ENCODE data around the gene STARD4. TPM values are rescaled to one million over a fixed set of nuclear protein-coding genes. Genes with fewer than 3 reads are reported as not detected.

The STARD4 gene
- total and polyA plus RNA-seq, 12 donors: 7.2 to 142 (median 24.1) TPM

DNA sequence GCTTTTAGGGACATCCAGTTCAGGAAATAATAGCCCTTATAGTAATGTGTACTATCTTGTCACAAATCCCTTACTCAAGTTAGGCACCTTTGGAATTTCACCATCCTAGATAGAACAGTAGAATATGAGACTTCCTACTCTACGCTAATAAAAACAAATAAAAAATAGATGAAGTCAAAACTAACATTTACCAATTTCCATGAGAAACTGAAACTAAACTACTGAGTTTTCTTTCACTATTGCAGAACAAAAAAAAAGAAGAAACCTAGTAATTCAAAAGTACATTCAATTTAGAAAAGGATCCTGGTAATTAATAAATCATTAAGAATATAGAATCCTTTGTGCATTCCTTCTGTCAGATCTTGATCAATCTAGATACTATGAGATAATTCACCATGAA, 14.0 kb downstream of the STARD4 start:
- no peaks in the 10 kb centered on the region for H3K36me3 ChIP-seq (replicated peaks in 1 of 2)
- H3K27me3 ChIP-seq: no peaks in the 10 kb centered on the region
- intact Hi-C loops (cut with DNase I): no loop called here
- H3K9me3 ChIP-seq (replicated peaks in 1 of 3): no peaks in the 10 kb centered on the region
- WGBS, 4 donors: 63 to 87% (median 69%) methylated on average over 1 of the region's 1 CpG
- H3K4me3 ChIP-seq: no peak overlapping the region
- no peak for TF ChIP-seq POLR2A (IDR thresholded peaks at IDR 0.05)
- TF ChIP-seq, protein P1, sequence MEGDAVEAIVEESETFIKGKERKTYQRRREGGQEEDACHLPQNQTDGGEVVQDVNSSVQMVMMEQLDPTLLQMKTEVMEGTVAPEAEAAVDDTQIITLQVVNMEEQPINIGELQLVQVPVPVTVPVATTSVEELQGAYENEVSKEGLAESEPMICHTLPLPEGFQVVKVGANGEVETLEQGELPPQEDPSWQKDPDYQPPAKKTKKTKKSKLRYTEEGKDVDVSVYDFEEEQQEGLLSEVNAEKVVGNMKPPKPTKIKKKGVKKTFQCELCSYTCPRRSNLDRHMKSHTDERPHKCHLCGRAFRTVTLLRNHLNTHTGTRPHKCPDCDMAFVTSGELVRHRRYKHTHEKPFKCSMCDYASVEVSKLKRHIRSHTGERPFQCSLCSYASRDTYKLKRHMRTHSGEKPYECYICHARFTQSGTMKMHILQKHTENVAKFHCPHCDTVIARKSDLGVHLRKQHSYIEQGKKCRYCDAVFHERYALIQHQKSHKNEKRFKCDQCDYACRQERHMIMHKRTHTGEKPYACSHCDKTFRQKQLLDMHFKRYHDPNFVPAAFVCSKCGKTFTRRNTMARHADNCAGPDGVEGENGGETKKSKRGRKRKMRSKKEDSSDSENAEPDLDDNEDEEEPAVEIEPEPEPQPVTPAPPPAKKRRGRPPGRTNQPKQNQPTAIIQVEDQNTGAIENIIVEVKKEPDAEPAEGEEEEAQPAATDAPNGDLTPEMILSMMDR (IDR thresholded peaks at IDR 0.05): no peak
- H3K4me1 ChIP-seq (replicated peaks in 1 of 2): peaks cover 3 to 5% of the 10 kb centered on the region in 2 donors
- no peak overlapping the region for H3K27ac ChIP-seq
- DNase-seq: no peak

DNA sequence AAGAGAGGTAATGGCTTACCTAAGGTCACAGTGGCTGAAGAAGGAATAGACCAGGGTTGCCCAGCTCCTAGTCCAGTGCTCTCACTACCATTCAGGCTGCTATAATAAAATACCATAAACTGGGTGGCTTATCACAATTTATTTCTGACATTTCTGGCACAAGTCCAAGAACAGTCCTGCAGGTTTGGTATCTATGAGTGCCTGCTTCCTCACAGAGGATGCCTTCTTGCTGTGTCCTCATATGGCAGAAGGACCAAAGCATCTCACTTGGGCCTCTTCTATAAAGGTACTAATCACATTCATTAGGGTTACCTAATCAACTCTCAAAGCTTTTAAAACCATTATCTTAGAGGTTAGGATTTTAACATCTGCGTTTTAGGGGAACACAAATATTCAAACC, 17.2 kb downstream of the STARD4 start:
- Histone ChIP-seq H3K4me3 (no peak overlapping the region), H3K9me3 (replicated peaks in 1 of 3) (no peaks in the 10 kb centered on the region), H3K27ac (no peak overlapping the region), H3K36me3 (replicated peaks in 1 of 2) (no peaks in the 10 kb centered on the region), H3K27me3 (no peaks in the 10 kb centered on the region), H3K4me1 (replicated peaks in 1 of 2) (peaks cover 0 to 5% of the 10 kb centered on the region in 2 donors)
- DNase-seq: no peak
- intact Hi-C loops (cut with DNase I): no loop called here
- 89 to 100% (median 95%) methylated on average over 1 of the region's 1 CpG for WGBS, 4 donors
- no peak for TF ChIP-seq POLR2A (IDR thresholded peaks at IDR 0.05)
- TF ChIP-seq, protein P1 (IDR thresholded peaks at IDR 0.05): no peak

DNA sequence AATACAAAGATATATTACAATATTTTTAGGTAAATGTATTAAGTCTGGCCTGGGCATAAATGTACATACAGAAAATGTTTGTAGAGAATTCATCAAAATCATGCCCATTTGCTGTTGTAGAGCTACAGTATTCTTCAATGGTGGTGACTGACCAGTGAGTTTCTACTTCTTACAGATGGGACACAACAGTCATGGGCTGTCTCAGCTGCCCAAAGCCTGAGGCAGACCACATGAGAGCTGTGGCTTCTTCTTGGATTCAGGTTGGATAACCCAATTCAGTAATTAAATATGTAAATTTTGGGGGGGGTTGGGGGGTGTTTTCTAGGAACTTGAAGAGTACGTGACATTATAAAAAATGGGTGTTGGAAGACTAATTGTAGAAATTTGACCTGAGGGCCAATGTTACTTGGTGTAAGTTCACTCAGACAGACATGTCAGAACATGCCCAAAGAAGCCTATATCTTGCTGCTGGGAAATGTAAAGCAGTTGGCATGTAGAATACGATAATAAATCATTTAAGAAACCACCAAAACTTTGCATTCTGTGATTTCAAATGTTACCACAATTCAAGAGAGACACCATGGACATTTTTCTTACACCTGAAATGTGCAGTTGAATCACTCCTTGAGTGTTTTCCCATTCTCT, 17.9 kb downstream of the STARD4 start:
- H3K27me3 ChIP-seq: no peaks in the 10 kb centered on the region
- H3K27ac ChIP-seq: no peak overlapping the region
- no peaks in the 10 kb centered on the region for H3K9me3 ChIP-seq (replicated peaks in 1 of 3)
- TF ChIP-seq POLR2A (IDR thresholded peaks at IDR 0.05): no peak
- TF ChIP-seq, protein P1 (IDR thresholded peaks at IDR 0.05): no peak
- intact Hi-C loops (cut with DNase I): no loop called here
- WGBS, 4 donors: 95 to 99% (median 98%) methylated on average over 2 of the region's 2 CpGs
- peaks cover 0 to 5% of the 10 kb centered on the region in 2 donors for H3K4me1 ChIP-seq (replicated peaks in 1 of 2)
- DNase-seq: no peak
- no peak overlapping the region for H3K4me3 ChIP-seq
- no peaks in the 10 kb centered on the region for H3K36me3 ChIP-seq (replicated peaks in 1 of 2)

DNA sequence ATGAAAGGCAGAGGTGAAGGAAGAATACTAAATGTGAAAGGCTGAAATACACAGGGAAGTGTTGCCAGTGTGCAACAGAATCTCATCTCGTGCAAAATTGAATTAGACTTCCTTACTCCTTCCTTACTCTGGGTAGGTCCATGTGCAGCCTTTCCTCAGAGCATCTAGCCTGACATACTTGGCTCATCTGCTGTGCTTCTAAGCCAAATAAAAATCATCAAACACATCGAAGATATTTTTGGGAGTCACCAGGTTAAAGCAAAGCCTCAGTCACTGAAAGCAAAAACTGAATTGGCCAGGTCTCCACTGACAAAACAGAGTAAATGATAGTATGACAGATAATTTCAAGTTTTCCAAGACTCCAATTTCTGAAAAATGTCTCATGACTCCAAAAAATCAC, 19.3 kb downstream of the STARD4 start:
- Histone ChIP-seq H3K9me3 (replicated peaks in 1 of 3) (no peaks in the 10 kb centered on the region), H3K4me1 (replicated peaks in 1 of 2) (peaks cover 0 to 5% of the 10 kb centered on the region in 2 donors), H3K36me3 (replicated peaks in 1 of 2) (no peaks in the 10 kb centered on the region), H3K4me3 (no peak overlapping the region), H3K27ac (no peak overlapping the region), H3K27me3 (no peaks in the 10 kb centered on the region)
- intact Hi-C loops (cut with DNase I): no loop called here
- 50 to 58% (median 55%) methylated on average over 2 of the region's 2 CpGs for WGBS, 4 donors
- TF ChIP-seq, protein P1 (IDR thresholded peaks at IDR 0.05): no peak
- no peak for DNase-seq

Data from adrenal gland (tissue), 12 donors.